Right forelimb (tissue), 1 donor: Measurements from ENCODE around the gene PLCXD3.
"Not testable (repeated sequence)": the region's sequence is repeated elsewhere in the genome, so short reads cannot be mapped to it uniquely, and the experiment has no call there.

Source experiments
- DNase-seq: peaks from one replicate; pipeline ENCODE4 v3.0.0-alpha.2; 2018

Gene PLCXD3

DNA sequence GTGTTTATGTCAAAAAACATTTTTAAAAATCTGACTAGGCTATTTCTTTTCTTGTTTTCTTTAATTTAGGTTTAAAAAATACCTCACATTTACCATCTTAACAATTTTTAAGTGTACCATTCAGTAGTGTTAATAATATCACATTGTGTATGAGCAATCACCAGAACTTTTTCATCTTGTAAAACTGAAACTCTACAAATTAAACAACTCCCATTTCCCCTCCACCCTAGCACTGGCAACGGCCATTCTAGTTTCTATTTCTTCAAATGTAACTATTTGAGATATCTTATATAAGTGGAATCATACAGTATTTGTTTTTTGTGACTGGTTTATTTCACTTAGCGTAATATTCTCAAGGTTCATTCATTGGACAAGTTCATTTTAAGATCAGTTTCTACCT is 27.7 kb downstream of the PLCXD3 start:
- DNase-seq = no peak

DNA sequence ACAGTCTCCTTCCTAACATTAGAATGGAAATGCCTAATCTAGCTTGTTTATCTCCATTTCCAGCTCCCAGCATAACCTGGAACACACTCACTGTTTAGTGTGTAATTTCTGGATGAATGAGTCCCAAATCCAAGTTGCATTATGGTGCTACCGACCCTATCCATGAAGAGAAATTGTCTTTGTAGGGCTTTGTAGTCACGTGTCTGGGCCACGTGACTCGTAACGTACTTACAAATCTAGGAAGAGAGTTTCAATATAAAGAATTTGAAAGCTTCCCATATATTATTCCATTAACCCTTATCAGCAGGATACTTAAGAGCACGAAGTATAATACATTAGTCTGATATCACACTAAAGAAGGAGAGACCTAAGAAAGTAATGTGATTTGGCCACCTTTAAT is 28.2 kb downstream of the PLCXD3 start:
- no peak for DNase-seq

DNA sequence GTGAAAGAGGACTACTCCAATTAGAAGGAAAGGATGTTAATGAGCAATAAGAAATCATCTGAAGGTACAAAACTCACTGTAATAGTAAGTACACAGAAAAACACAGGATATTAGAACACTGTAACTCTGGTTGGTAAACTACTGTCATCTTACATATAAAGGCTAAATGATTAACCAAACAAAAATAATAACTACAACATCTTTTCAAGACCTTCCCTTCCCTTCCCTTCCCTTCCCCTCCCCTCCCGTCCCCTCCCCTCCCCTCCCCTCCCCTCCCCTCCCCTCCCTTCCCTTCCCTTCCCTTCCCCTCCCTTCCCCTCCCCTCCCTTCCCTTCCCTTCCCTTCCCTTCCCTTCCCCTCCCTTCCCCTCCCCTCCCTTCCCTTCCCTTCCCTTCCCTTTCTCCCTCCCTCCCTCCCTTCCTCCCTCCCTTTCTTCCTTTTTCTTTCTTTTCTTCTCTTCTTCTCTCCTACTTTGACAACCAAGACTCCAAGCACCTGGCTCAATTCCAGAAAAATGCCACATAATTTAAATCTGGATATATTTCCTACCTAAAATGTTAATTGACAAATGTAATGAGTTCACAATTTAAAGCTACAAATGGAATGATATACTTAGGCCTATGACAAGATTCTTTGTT is 38.7 kb downstream of the PLCXD3 start:
- not testable (repeated sequence) for DNase-seq

DNA sequence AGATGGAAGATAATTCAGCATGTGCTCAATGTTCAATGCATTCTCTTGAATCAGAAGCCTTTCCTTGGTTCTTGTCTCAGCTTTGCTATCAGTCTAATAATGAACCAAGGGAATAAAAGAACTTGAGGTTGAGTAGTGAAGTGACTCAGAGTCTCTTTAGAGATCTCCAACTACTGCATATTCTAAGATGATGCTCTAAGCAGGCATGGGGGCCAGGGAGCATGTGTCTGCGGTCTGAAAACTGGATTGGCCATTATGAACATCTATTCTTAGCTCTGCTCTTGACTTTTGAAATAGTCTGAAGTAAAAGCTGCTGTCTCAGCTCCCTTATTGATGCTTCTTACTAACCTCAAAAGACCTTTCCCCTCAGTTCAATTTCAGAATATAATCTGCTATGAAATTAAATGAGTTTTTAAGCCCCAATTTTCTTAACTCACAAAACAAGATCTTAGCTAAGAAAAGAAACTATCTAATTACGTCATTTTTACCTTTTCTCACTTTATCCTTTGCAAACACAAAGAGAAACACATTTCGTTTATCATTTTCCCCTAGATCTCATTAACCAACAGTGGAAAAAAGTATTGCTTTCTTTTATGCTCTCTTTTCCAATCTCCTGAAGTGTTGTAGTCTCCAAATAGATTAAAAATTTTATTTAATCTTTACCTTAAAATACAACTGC is 44.8 kb downstream of the PLCXD3 start:
- DNase-seq = no peak

DNA sequence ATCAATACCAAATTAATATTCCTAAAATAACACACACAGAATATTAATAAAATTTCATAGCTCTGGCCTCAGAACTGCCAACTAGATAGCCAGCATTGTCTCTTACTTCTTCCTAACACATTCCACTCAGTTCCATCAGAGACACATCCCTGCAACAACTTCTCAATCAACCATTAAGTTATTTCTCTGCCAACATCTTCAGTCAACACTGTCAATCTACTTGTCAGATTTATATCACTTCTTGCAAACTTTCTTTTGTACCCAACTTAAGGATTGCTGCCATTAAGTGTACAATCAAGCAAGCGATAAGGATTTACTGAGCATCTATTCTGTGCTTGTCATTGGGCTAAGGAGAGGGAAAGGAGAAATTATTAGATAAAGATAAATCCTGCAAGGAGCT is 50.8 kb downstream of the PLCXD3 start:
- DNase-seq = no peak

DNA sequence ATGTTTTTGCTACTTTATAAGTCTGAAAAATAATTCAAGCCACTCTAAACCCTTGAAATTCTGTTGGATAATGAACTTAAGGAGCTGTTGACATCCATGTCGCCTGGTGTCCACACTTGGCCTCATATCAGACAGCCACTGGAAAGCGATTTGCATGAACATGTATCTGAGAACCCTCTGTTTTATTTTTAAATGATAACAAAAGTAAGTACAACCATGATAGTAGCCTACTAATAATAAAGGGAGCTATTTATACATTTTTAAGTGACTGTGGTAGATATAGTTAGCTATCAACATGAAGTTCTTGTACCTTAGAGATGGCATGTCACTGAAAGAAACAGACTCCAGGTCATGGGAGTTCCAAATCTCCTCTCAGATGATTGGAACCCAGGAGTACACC is 53.3 kb downstream of the PLCXD3 start:
- no peak for DNase-seq

DNA sequence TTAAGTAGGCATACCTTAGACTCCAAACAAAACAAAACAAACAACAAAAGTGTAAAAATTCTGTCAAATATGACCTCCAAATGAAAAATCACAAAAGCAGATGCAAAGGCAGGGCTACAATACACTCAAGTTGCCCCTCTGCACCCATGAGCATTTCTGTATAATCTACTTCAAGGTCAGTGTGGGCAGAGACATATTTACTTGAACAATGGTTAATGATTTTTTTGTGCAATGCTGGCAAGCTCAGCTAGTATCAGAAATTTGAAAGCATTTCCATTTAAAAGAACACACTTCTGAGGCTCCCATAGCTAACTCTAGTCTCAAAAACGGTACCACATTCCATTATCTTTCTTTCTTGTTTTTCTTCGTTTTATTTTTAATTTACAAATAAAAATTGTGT is 57.9 kb downstream of the PLCXD3 start:
- no peak for DNase-seq

DNA sequence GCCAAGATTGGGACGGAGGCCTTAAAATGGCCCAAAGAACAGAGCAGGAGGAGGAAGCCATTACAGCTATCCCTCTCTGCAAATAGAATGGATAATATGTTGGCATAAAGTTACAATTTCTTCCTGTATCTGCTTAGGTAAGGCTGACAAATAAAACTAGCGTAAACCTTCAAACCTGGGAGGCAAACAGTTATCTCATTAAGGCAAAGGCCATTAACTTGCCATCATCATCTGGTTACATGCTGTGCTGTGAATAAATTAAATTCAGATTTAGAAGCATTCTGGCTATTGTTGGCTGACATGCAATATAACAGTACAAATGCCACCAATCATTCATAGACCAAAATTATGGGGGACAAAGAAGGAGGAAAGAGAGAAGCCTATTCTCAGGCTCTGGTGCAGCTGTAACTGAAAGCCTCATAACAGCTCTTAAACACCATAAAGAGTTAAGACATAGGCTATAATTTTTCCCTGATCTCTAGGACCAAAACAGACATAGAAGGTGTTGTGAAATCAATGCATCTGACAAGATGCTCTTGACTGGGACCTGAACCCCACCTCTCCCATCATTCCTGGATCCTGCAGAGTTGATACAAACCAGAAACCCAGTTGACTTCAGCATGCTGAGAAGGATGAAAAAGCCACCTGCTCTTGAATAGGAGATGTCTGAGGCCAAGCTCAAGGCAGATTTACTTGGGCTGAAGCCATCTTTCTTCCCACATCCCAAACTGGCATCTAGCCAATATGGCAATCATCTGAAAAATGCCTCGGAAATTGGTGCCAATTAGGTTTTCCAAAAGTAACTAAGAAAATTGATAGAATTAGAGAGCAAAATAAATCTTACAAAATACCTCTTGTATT is 62.5 kb downstream of the PLCXD3 start:
- DNase-seq = no peak

DNA sequence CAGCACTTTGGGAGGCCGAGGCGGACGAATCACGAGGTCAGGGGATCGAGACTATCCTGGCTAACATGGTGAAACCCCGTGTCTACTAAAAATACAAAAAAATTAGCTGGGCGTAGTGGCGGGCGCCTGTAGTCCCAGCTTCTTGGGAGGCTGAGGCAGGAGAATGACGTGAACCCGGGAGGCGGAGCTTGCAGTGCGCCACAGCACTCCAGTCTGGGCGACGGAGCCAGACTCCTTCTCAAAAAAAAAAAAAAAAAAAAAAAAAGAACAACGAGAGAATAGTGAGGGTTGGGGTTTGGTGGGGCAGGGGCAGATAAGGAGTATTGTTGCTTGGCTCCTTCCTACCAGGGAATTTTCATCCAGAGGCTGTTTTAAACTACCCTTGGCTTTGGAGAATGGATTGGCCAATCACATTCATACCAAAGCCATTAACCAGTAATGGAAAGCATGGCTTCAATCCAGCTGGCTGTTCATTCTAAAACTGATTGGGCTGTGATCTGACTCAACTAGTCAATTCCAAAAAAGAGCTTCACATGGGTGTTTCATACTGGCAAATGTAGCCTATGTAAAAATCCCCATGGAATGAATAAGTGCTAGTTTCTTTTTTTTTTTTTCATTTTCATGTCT is 64.4 kb downstream of the PLCXD3 start:
- no peak for DNase-seq

DNA sequence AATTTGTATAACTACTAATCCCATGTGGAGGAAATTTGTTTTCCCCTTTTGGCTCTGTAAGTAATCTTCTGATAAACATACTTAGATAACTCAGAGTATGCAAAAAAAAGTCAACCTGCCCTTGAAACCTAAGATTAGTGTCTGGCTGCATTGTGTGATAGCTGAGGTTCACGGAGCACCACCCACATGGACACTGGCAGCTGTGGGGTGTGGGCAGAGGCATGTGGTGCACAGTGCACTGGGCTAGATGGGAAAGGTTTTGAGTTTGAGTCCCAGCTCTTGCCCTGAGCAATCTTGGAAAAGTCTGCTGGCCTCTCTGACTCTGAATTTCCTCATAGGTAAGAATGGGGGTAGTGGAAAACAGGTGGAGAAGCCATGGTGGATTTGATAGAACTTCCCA is 75.1 kb downstream of the PLCXD3 start:
- DNase-seq = no peak

DNA sequence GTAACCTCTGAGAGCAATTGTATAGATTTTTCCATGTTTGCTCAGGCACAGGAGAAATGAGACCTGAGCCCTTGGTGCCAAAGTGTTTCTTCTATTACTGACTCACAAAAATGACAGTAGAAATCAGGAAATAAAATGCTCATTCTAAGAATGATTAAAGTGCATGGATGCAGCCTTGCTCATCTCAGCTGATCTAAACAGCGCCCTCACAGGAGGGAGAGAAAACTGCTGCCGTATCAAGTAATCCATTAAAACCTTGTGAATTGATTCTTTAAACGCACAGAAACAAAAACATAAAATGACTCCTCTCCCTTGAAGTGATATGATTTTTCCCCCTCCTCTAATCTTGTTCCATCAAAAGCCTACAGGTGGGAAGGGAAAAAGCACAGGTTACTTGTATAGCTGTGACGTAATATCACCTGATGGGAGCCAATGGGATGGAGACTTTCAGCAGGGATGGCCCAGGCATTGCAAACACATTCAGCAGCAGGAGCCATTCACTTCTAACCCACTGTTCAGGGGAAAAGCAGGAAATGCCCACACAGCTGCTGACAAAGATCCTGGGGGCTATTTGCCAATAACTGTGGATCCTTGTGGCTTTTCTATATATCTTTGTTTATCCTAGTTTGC is 76.7 kb downstream of the PLCXD3 start:
- no peak for DNase-seq

DNA sequence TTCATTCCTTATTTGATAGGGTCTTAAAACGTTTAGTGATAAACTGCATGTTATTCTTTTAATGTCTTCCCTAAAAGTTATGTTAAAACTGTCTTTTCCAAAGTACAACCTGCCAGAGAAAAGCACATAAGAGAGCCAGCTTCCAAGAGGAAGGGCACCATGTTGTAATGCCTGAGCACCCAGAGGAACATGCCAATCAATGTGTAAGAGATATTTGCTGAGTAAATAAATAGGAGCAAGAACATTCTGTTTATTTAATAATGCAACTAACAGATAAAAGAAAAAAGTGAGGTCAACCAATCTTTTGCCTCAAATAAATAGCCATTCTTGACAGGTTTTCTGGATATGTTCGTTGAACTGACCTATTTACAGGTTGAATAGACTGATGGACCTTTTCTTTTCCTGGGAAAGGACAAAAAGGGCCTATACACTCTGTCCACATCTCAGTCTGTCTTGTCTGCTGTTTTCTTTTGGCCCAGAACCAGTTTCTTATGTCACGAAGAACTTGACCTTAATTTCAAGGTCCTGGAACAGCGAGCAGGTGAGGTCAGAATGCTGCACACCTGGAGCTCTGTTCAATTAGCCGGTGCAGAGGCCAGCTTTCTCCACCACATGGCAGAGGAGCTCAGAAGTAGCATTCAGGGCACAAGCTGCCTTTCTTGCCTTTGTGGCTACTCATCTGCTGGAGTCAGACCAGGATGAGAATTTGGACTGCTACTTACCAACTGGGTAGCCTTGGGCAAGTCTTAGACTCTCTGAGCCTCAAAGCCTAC is 77.7 kb downstream of the PLCXD3 start:
- no peak for DNase-seq

DNA sequence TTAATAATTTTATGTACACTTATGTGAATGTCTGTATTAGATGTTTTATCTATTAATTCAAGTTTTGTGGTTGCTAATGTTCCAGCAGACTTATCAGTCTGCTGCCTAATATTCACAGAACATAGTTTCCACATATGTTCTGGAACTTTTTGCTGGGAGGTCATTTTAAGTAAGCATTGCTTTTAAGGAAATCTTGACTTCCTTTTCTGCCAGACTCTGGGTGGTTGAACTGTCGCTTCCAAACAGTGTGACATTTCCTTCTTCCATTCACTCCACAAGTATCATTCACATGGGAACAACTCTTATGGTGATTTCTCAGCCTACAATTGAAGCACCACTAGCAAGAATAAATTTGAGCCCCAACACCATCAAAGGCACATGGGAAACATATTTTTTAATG is 82.9 kb downstream of the PLCXD3 start:
- DNase-seq = no peak

DNA sequence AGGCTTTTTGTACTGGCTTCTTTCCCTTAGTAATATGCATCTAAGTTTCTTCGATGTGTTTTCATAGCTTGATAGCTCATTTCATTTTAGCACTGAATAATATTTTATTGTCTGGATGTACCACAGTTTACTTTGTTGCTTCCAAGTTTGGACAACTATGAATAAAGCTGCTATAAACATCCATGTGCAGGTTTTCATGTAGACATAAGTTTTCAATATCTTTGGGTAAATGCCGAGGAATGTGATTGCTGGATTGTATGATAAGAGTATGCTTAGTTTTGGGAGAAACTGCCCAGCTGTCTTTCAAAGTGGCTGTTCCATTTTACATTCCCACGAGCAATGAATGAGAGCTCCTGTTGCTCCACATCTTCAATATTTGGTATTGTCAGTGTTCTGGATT is 84.7 kb downstream of the PLCXD3 start:
- DNase-seq = no peak

DNA sequence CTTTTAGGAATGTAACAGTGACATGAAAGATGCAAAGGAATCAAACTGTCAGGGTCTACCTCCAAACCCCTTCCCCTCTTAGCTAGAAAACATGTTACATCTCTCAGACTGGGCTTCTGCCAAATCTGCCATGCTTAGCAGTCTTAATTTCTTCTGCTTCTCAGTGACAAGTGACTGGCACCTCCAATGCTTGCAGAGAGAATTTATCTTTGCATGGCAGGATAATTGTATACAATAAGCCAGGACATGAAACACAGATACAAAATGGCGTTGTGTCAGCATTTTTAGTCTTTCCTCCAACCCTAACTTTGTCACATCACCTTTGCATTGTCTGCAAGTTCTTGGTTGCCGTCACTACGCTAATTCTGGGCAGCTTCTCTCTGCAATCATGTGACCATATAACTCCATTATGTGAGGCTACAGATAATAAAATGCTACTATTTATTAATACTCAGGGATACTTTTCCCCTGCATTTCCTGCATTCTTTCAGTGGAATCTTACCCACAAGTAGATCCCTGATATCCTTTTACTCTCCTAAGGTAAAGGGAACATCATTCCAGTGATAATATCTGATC is 89.8 kb downstream of the PLCXD3 start:
- DNase-seq = no peak

DNA sequence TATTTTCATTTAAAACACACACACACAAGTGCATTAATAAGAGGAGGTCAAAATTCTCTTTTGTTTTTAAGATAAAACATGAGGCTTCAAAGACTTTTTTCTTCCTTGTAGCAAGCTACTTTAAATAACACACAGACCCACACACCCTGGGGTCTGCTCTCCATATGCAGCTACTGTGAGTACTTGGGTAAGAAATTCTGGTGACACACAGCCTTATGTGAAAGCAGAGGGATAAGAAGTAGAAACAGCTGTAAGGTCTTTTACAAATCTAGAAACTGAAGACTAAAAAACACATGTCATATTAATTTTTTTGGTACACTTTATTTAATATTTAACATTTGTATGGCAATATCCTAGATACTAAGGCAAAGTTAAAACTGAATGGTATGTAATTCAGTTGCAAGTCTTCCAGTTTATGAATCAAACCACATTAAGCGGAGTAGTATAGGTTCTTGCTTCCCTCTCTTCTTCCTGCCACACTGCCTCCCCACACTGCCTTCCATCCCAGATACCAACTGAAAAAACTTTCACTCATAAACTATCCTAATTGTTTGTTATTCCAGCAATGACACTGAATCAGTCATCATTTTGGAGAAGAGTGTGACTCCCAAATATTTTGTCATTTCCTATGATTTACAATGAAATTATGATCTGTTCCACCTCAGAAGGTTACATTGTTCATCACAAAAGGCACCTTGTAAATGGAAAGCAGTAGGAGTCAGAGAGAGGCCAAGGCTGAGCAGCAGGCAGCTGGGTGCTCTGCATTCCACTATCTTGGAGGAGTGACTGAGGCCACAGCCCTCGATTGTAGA is 92.0 kb downstream of the PLCXD3 start:
- DNase-seq = no peak

DNA sequence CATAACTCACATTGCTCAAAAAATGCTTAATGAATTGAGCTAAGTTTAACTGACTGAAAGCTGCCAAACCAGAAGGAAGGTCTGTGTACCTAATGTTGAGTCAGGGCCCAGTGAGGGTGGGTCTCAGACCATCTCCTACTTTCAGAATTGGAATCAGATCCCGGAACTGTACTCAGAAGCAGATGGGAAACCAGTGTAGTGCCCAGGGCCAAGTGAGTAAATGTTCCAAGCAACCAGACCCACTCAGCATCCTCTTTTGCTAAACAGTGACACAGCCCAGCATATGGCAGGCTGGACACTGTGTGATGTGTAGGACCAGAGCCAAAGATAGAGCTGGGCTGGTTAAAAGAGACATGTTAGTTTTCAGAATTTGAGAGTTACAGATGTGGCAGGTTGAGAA is 94.1 kb downstream of the PLCXD3 start:
- DNase-seq = no peak

DNA sequence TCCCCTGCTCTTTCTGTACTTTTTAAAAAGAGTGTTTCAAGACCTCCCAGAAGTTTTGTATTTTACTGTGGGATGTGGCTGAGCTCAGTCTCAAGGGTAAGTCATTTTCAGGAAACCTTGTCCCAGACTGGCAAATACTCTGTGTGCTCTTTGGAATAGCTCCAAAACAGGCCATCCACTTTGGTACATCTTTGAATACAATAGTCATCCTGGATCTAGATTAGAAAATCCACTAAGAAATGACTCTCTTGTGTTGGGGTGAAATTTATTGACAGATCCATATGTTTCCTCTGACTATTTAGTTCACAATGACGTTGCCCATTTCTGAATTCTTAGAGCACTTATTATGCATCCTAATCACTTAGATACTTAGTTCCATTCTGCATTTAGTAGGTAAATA is 95.2 kb downstream of the PLCXD3 start:
- no peak for DNase-seq

DNA sequence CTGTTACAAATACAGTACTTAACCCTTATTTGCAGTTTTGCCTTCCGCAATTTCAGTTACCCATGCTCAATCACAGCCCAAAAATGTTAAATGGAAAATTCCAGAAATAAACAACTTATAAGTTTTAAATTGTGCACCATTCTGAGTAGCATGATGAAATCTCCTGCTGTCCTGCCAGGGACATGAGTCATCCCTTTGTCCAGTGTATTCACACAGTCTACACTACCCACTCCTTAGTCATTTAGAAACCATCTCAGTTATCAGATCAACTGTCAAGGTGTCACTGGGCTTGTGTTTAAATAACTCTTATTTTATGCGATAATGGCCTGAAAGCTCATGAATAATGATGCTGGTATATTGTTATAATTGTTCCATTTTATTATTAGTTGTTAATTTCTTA is 95.8 kb downstream of the PLCXD3 start:
- no peak for DNase-seq

DNA sequence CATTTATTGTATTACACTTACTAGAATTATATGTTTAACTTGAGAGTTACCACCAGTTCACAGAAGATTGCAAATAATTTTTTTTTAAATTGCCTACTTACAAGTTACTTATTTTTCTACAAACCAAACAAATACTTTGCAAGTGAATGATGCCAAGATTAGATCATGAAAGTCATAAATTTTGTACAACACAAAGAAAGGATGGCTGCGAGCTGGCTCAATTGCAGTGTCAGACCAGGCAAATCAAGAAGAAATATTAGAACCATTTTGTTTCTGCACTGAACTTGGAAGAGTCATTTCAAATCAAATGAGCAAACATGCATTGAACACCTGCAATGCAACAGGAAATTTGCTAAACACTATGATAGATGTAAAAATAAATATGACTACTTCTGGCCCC is 97.3 kb downstream of the PLCXD3 start:
- no peak for DNase-seq

DNA sequence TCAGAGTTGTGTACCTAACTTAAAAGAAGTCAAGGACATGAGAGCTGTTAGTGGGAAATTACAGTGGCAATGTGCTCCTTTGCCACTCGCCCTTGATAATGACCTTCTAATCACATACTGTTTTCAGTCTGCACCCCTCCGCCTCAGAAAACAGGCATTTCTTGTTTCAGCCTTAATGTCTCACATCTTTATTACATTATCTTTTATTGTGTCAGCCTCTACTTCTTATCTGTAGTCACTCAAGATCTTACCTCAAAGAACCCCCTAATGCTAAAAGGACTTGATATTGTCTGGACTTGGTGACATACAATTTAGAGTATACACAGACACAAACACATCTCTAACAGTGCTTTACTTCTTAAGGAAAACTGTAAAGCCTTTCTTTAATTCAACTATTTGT is 97.9 kb downstream of the PLCXD3 start:
- no peak for DNase-seq
